H4 (cell line): Measurements from ENCODE around the gene ABCC12. TPM values are rescaled to one million over a fixed set of nuclear protein-coding genes. Genes with fewer than 3 reads are reported as not detected.

Experiments used
- DNase-seq: peaks from one replicate; pipeline ENCODE4 v3.0.0-alpha.2; 2015; ENCODE audit warnings: low spot score
- total RNA-seq: library from RNA; depleted of rRNA; stranded (reverse); fragments of >200 nt; shearing (Covaris generic); gene quantifications from 2 replicates; pipeline ENCODE4 v1.2.3, GENCODE V29; 2014

The ABCC12 gene
- total RNA-seq, 1 experiment from 2014 or later = not detected

- DNase-seq = no peak
These were observed 23.1 kb downstream of the ABCC12 start for GRCh38 chr16:48132696-48133095.

GRCh38 chr16:48131201-48131935 lies 24.4 kb downstream of the ABCC12 start:
- DNase-seq = no peak

GRCh38 chr16:48129926-48130325 lies 25.9 kb downstream of the ABCC12 start:
- no peak for DNase-seq

GRCh38 chr16:48128769-48129168 lies 27.0 kb downstream of the ABCC12 start:
- DNase-seq = no peak

GRCh38 chr16:48126801-48127644 lies 28.8 kb downstream of the ABCC12 start:
- DNase-seq = peak; percentile 98

- no peak for DNase-seq
These were observed 29.9 kb downstream of the ABCC12 start for GRCh38 chr16:48125888-48126287.

GRCh38 chr16:48124266-48124665 lies 31.5 kb downstream of the ABCC12 start:
- DNase-seq = no peak

- DNase-seq = peak; percentile 92
These were observed 32.5 kb downstream of the ABCC12 start for GRCh38 chr16:48123104-48123788.

GRCh38 chr16:48121276-48121675 lies 34.5 kb downstream of the ABCC12 start:
- no peak for DNase-seq

GRCh38 chr16:48118841-48119240 lies 37.0 kb downstream of the ABCC12 start:
- DNase-seq = no peak

- peak; percentile 68 for DNase-seq
These were observed 38.3 kb downstream of the ABCC12 start for GRCh38 chr16:48117217-48118105.

- no peak for DNase-seq
These were observed 40.5 kb downstream of the ABCC12 start for GRCh38 chr16:48115299-48115698.

- no peak for DNase-seq
These were observed 41.4 kb downstream of the ABCC12 start for GRCh38 chr16:48114410-48114809.

- DNase-seq = no peak
These were observed 42.3 kb downstream of the ABCC12 start for GRCh38 chr16:48113471-48113870.

- no peak for DNase-seq
These were observed 42.8 kb downstream of the ABCC12 start for GRCh38 chr16:48113001-48113400.

GRCh38 chr16:48112600-48112999 lies 43.2 kb downstream of the ABCC12 start:
- DNase-seq = no peak

GRCh38 chr16:48110982-48111381 lies 44.8 kb downstream of the ABCC12 start:
- DNase-seq = no peak

GRCh38 chr16:48110000-48110399 lies 45.8 kb downstream of the ABCC12 start:
- DNase-seq = no peak

- DNase-seq = no peak
These were observed 46.3 kb downstream of the ABCC12 start for GRCh38 chr16:48109475-48109874.

- DNase-seq = no peak
These were observed 49.3 kb downstream of the ABCC12 start for GRCh38 chr16:48106446-48106845.
